NT2/D1 (cell line): ENCODE data around the gene COL23A1.

Source experiments
- SUZ12 ChIP-seq: IDR thresholded peaks from 2 replicates; pipeline ENCODE4 v1.6.1; 2011; ENCODE audit not compliant: insufficient read length, insufficient read depth; ENCODE audit errors: extremely low read depth
- YY1 ChIP-seq: IDR thresholded peaks from 2 replicates; pipeline ENCODE4 v1.6.1; 2011; ENCODE audit not compliant: insufficient read length, insufficient read depth
- ZNF274 ChIP-seq: IDR thresholded peaks from 2 replicates; pipeline ENCODE4 v1.6.1; 2011; ENCODE audit warnings: mild to moderate bottlenecking, low read depth, low read length

DNA sequence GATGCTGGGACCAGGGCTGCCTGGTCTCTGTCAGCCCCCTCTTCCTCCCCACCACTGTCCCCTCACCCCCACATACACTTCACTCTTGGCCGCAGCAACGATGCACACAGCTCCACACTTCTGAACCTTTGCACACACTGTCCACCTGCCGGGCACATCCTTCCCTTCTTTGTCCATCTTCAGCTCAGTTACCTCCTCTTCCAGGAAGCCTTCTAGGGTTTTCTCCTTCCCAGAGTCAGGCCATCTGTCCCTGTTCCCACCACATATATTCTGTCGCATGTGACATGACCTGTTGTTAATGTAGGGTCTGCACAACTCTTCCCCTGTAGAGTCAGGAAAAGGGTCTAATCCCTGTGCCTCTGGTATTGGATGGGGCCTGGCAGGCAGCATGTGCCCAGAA is 319.0 kb downstream of the COL23A1 start:
- TF ChIP-seq ZNF274, result no peak
- TF ChIP-seq YY1, result no peak
- no peak for TF ChIP-seq SUZ12
